ENCODE data around the gene DDX59.

Gene DDX59

GRCh38 chr1:200671235-200671786, 1.6 kb upstream of the DDX59 start:
- DNase-seq (ENCODE audit: low spot score): no peak

- peak; percentile 64 for DNase-seq (ENCODE audit: low spot score)
These were observed 773 bp upstream of the DDX59 start for GRCh38 chr1:200670242-200671118.

GRCh38 chr1:200668514-200669313, 993 bp downstream of the DDX59 start:
- DNase-seq (ENCODE audit: low spot score): no peak

- no peak for DNase-seq (ENCODE audit: low spot score)
These were observed 3.4 kb downstream of the DDX59 start for GRCh38 chr1:200666309-200666708.

GRCh38 chr1:200665861-200666260, 3.8 kb downstream of the DDX59 start:
- DNase-seq (ENCODE audit: low spot score): no peak

GRCh38 chr1:200660719-200661118, 9.0 kb downstream of the DDX59 start:
- no peak for DNase-seq (ENCODE audit: low spot score)

GRCh38 chr1:200659269-200659668, 10.4 kb downstream of the DDX59 start:
- DNase-seq (ENCODE audit: low spot score): no peak

GRCh38 chr1:200658037-200658818, 11.5 kb downstream of the DDX59 start:
- DNase-seq (ENCODE audit: low spot score): no peak

- no peak for DNase-seq (ENCODE audit: low spot score)
These were observed 15.0 kb downstream of the DDX59 start for GRCh38 chr1:200654660-200655059.

GRCh38 chr1:200653022-200653462, 16.7 kb downstream of the DDX59 start:
- DNase-seq (ENCODE audit: low spot score): no peak

- no peak for DNase-seq (ENCODE audit: low spot score)
These were observed 17.3 kb downstream of the DDX59 start for GRCh38 chr1:200652378-200652777.

- no peak for DNase-seq (ENCODE audit: low spot score)
These were observed 23.2 kb downstream of the DDX59 start for GRCh38 chr1:200646515-200646914.

- no peak for DNase-seq (ENCODE audit: low spot score)
These were observed 25.7 kb downstream of the DDX59 start for GRCh38 chr1:200644021-200644420.

GRCh38 chr1:200642481-200642880, 27.2 kb downstream of the DDX59 start:
- no peak for DNase-seq (ENCODE audit: low spot score)

- no peak for DNase-seq (ENCODE audit: low spot score)
These were observed 28.7 kb downstream of the DDX59 start for GRCh38 chr1:200640963-200641401.

GRCh38 chr1:200640373-200640962, 29.2 kb downstream of the DDX59 start:
- no peak for DNase-seq (ENCODE audit: low spot score)

GRCh38 chr1:200638073-200638472, 31.6 kb downstream of the DDX59 start:
- DNase-seq (ENCODE audit: low spot score): no peak

- DNase-seq (ENCODE audit: low spot score): no peak
These were observed 33.0 kb downstream of the DDX59 start for GRCh38 chr1:200636681-200637080.

- no peak for DNase-seq (ENCODE audit: low spot score)
These were observed 35.2 kb downstream of the DDX59 start for GRCh38 chr1:200634261-200635122.

GRCh38 chr1:200631375-200631774, 38.3 kb downstream of the DDX59 start:
- DNase-seq (ENCODE audit: low spot score): no peak

Data from SK-N-DZ (cell line).